COLO668 (cell line): ENCODE results near the gene SRSF7.
"Not testable (repeated sequence)": the region's sequence is repeated elsewhere in the genome, so short reads cannot be mapped to it uniquely, and the experiment has no call there.

Experiments used
- DNase-seq: peaks from one replicate; lab custom pipeline; 2025; ENCODE audit not compliant: unreplicated experiment; lab: John Stamatoyannopoulos, UW

Gene SRSF7

GRCh38 chr2:38733300-38733971 is 17.7 kb downstream of the SRSF7 start:
- DNase-seq = no peak

DNA sequence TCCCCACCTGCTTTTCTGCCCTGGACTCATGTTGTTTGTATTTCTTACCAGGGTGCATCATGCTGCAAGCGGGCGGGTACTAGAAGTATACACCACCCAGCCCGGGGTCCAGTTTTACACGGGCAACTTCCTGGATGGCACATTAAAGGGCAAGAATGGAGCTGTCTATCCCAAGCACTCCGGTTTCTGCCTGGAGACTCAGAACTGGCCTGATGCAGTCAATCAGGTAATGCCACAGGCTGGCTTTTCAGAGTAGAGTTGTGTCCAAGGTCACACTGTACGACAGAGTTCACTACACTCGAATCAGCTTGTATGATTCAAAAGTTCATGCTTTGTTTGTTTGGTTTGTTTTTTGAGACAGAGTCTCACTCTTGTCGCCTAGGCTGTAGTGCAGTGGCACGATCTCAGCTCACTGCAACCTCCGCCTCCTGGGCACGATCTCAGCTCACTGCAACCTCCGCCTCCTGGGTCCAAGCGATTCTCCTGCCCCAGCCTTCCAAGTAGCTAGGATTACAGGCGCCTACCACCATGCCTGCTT is 19.4 kb downstream of the SRSF7 start:
- DNase-seq = no peak

DNA sequence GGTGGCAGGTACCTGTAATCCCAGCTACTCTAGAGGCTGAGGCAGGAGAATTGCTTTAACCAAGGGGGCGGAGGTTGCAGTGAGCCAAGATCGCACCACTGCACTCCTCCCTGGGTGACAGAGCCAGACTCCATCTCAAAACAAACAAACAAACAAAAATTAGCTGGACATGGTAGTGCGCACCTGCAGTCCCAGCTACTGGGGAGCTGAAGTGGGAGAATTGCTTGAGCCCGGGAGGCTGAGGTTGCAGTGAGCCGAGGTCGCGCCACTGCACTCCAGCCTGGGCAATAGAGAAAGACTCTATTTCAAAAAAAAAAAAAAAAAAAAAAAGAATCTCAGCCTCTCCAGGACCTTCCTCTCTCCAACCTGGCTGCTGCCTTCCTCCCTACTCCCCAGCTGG is 20.1 kb downstream of the SRSF7 start:
- no peak for DNase-seq

GRCh38 chr2:38728694-38729093 is 22.5 kb downstream of the SRSF7 start:
- DNase-seq = no peak

DNA sequence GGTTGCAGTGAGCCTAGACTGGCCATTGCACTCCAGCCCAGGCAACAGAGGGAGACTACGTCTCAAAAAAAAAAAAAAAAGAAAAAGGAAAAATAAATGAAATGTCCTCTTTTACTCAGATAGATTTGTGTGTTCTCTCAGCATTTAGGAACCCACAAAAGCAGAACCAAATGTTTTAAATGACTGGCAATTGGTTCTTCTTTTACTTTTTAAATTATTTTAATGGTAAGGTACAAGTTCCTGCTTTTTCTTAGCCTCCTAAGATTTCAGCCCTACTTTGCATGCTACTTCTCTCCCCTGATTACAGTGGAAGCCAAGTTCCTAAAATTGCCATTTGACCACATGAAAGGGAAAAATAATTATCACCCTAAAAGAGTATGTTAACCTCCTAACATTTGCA is 23.5 kb downstream of the SRSF7 start:
- no peak for DNase-seq

DNA sequence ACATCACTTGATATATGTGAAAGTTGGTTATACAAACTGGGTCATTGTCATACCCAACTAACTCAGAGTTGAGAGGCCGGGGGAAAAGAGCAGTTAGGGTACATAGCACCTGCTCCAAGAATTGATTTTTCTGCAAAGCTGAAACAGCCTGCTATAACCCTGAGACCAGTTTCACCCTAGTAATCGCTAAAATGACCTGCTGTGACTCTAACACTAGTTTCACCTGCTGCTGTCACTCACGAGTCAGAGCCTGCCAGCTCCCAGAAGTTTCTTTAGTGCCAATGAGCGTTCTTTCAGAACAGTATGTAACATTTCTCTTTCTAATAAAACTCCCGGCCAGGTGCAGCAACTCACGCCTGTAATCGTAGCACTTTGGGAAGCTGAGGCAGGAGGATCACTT is 28.0 kb downstream of the SRSF7 start:
- DNase-seq = no peak

GRCh38 chr2:38722271-38723061 is 28.7 kb downstream of the SRSF7 start:
- DNase-seq = no peak

GRCh38 chr2:38720613-38721241 is 30.4 kb downstream of the SRSF7 start:
- no peak for DNase-seq

DNA sequence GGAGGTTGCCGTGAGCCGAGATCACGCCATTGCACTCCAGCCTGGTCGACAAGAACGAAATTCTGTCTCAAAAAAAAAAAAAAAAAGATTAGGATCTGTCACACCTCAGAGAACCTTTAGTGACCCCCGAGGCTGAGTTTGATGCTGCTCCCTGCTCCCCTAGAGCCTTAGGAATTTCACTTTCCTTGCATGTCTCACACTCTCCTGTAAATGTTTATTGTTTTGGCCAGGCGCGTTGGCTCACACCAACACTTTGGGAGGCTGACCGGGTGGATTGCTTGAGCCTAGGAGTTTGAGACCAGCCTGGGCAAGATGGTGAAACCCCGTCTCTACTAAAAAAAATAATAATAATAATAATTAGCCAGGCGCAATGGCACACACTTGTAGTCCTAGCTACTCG is 31.5 kb downstream of the SRSF7 start:
- DNase-seq = no peak

GRCh38 chr2:38718601-38719000 is 32.6 kb downstream of the SRSF7 start:
- no peak for DNase-seq

DNA sequence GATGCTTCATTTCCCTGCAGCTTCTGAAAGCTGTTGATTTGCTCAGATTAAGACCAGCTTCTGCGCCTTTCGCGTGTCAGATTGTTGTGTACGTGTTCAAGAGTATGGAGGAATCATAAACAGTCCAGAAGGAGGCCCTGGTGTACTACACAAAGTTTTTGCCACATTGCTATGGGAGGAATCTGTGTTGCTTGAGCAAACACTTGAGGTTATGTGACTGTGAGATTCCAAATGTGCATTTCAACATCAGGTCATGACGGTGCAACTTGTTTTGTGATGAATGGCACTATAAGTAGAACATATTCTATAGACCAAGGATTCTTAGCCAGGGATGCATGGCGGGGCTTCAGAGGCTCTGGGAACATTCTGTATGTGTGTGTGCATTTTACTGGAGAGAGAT is 35.0 kb downstream of the SRSF7 start:
- DNase-seq = no peak

DNA sequence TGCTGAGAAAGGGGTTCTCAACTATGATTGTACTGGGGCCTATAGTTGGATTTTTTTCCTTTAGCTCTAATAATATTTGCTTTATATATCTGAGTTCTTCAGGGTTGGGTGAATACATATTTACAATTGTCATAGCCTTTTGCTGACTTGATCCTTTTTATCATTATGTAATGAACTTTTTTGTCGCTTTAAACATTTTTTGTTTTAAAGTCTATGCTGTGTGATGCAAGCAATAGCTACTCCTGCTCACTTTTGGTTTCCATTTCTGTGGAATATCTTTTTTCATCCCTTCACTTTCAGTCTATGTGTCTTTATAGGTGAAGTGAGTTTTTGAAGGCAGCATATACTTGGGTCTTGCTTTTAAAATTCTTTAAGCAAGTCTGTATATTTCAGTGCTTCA is 36.2 kb downstream of the SRSF7 start:
- DNase-seq = not testable (repeated sequence)

GRCh38 chr2:38713338-38713737 is 37.8 kb downstream of the SRSF7 start:
- no peak for DNase-seq

GRCh38 chr2:38712871-38713270 is 38.3 kb downstream of the SRSF7 start:
- DNase-seq = no peak

DNA sequence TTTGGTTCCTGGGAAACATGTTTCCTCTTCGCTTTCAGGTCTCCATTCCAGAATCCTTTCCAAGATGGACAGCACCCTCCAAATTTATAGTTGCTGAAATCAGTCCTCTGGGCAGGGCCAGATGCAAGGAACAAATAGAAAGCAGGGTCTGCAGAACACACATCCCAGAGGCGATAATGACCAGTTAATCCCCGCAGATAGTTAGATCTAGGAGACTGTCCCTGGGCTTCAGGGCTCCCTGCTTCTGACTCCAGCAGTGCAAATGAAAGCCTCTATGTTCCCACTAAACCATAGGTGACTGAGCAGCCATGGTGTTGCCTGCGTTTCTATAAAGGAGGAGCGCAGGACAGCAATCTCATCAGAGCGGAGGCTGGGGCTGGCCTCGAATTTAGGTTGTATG is 38.7 kb downstream of the SRSF7 start:
- no peak for DNase-seq

DNA sequence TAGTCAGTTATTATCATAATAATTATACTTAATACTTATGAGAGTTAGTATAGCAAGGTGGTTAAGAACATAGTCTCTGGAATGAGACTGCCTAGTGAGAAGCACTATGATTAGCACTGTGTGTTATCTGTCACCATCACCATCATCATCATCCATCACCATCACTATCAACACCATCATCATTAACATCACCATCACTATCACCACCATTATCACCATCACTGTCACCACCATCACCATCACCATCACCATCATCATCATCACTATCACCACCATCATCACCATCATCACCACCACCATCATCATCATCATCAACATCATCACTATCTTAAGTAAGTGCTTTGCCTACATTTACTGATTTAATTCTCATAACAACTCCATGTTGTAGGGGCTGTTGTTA is 39.6 kb downstream of the SRSF7 start:
- no peak for DNase-seq

- peak; percentile 33 for DNase-seq
These were observed 41.5 kb downstream of the SRSF7 start for GRCh38 chr2:38709567-38710194.

GRCh38 chr2:38708900-38709566 is 42.1 kb downstream of the SRSF7 start:
- no peak for DNase-seq

DNA sequence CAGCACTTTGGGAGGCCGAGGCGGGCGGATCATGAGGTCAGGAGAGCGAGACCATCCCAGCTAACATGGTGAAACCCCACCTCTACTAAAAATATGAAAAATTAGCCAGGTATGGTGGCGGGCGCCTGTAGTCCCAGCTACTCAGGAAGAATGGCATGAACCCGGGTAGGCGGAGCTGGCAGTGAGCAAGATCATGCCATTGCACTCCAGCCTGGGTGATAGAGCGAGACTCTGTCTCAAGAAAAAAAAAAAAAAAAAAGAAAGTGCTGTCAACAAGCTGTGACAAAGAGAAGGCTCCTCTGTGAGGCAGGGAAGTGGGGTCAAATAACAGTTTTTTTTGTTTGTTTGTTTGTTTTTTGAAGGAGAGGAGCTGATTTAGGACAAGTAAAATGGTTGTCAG is 42.7 kb downstream of the SRSF7 start:
- not testable (repeated sequence) for DNase-seq

DNA sequence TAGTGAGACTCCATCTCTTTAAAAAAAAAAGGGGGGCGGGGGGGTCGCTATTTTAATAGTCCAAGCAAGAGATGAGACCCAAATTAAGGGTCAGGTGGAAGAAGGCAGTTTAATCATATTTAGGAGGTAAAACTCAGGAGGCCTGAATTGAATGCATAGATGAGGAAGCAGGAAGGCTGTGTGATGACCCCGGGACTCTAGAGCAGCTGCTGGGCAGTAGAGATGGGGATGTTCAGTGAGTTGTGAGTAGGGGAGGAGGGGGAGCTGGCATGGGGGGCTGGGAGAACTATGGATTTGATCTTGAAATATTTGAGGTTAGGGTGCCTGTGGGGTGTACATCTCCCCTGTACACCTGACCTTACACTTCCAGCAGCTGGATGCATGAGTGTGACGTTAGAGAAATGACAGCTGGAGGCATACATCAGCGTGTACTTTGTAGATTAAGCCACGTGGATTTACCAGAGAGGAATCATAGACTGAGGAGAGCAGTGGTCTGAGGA is 44.3 kb downstream of the SRSF7 start:
- no peak for DNase-seq

DNA sequence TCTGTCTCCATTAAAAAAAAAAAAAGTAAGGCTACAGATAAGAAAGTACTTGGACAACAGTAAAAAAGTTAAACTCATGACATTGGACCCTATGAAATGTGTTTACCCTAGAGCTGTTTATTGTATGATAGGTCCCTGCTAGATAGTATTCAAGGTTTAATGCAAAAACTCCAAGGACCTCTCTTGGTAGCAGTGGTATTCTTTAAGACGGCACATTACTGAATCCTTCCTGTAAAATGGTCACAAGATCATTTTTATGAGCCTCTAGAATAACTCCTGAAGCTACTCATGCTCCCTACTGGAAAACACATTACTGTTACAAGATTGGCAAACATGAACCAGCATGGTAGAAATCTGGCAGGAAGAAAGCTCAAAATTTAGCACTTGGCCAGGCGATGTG is 46.5 kb downstream of the SRSF7 start:
- no peak for DNase-seq
